LNCAP (cell line): ENCODE data around the gene MAD2L1.

Experiments used
- TF ChIP-seq, protein P1 (sequence below): fragments of 450-650 bp; IDR thresholded peaks from 2 replicates; pipeline ENCODE4 v1.5.1; 2017; ENCODE audit warnings: mild to moderate bottlenecking

MAD2L1 gene

DNA sequence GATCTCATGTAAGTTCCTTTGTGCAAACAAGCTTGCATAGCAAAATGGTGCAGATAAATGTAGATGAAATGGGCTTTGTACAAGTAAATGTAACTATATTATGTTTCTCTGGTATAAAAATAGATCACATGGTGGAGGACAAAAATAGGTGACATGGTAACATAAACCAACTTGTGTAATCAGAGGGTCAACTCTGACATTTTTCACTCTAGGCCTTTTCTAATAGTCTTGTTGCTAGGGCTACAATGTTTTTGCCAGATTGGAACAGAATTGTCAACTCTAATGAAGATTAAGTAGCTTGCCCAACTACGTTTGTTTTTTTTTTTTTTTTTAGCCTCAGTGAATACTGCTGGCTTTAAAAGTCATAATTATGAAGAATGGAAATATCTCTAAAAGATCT is 11.5 kb downstream of the MAD2L1 start:
- TF ChIP-seq, protein P1, sequence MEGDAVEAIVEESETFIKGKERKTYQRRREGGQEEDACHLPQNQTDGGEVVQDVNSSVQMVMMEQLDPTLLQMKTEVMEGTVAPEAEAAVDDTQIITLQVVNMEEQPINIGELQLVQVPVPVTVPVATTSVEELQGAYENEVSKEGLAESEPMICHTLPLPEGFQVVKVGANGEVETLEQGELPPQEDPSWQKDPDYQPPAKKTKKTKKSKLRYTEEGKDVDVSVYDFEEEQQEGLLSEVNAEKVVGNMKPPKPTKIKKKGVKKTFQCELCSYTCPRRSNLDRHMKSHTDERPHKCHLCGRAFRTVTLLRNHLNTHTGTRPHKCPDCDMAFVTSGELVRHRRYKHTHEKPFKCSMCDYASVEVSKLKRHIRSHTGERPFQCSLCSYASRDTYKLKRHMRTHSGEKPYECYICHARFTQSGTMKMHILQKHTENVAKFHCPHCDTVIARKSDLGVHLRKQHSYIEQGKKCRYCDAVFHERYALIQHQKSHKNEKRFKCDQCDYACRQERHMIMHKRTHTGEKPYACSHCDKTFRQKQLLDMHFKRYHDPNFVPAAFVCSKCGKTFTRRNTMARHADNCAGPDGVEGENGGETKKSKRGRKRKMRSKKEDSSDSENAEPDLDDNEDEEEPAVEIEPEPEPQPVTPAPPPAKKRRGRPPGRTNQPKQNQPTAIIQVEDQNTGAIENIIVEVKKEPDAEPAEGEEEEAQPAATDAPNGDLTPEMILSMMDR: no peak

DNA sequence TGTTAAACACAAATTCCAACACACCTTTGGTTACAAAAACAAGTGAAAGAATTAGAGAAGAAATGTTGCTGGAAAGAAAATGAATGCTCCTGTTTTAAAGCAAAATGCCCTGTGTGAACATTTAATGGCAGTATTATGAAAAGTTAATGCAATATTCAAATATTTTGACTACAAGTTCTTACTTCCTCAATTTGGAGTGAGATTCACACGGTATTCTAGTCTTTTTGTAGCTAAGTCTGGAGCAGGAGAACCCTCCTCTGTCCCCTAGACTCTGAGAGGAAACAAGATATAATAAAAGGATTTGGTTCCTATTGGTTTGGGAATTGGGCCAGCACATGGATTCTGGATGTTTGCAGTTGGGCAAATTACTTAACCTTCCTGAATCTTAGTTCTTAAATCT is 12.7 kb downstream of the MAD2L1 start:
- TF ChIP-seq, protein P1: no peak

DNA sequence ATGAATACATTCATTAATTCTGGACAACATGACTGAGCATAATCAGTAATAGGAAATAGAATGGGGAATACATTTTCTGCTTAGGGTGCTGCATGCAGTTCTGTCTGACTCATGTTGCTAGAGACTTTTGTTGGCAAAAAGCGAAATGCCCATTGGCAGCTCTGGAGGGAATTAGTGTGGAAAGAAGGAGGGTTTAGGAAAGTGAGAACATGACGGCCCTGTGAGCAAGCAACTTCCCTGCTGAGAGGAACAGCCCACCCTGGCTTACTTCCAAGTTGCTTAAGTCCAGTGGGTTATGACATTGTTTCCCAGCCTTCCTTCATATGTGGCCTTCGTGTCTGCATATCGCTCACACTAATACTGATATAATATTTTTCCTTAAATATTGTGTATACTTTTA is 13.8 kb downstream of the MAD2L1 start:
- TF ChIP-seq, protein P1: no peak

DNA sequence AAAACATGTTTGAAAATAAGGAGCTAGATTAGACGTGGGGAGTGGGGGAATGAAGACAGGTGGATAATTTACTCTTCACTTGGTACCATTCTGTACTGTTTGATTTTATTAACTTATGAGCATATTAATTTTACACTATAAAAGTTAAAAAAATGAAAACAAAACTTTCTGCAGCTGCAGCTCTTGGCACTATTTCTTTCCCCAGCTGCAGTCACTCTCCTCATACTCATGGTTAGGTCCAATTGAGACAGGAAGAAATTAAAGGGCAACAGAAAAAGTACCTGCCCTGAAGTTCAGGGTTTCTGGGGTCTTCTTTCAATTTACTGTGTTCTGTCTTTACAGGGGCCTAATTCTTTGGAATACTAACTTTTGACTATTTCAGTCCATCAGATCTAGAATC is 15.4 kb downstream of the MAD2L1 start:
- TF ChIP-seq, protein P1: no peak

DNA sequence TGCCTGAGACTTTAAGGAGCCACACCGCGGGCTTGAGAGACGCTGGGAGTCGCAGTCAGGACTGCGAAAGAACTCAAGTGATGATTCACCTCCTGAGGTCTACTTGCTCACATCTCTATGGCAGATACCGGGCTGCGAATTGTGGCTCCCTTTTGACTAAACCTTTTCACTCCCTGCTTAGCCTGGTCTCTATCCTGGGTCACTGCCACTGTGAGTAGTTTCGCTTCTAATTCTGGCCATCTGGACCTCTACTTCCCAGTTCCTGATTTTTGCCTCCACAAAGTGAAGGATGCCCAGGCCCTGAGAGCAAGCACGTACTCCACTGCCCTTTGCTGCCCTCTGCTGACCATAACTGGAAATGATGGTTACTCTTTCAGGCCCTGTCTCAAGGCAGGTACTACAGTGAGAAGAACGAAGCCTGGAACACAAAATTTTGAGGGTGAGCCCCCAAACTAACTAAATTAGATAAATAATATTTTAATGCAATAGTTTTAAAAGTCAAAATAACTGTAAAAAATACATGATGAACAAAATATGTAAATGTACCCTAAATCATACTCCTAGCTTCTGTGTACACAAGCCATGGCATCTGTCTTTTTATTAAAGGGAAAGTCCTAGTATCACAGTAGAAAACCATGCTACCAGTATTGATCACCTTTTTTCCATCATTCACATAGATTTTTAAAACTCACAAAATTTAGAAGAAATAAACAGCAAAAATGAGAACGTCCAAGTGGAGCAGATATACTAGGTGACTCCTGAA is 16.7 kb downstream of the MAD2L1 start:
- TF ChIP-seq, protein P1: peak; percentile 63

DNA sequence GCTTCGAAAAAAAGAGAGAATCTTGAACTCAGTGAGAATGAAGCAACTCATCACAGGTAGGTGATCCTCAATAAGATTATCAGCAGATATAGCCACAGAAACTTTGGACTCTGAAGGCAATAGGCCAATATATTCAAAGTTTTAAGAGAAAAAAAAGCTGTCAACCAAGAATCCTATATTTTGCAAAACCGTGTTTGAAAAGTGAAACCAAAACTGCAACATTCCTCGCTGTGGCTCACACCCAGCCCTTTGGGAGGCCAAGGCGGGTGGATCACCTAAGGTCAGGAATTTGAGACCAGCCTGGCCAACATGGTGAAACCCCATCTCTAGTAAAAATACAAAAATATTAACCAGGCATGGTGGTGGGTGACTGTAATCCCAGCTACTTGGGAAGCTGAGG is 22.8 kb downstream of the MAD2L1 start:
- TF ChIP-seq, protein P1: no peak

DNA sequence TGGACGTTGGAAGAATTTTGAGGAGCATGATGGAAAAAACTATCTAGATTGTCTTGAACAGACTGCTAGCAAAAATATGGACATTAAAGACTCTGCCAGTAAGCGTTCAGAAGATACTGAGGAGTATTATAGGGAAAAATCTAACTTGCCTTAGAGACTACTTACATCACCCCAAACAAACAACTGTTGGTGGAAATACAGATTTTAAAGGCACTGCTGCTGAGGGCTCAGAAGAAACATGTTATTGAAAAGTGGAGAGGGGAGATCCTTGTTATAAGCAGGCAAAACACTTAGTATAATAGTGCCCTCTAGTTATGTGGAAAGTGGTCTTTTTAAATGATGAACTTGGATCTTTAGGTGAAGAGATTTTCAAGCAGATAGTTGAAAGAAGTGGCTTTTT is 29.2 kb downstream of the MAD2L1 start:
- TF ChIP-seq, protein P1: no peak

DNA sequence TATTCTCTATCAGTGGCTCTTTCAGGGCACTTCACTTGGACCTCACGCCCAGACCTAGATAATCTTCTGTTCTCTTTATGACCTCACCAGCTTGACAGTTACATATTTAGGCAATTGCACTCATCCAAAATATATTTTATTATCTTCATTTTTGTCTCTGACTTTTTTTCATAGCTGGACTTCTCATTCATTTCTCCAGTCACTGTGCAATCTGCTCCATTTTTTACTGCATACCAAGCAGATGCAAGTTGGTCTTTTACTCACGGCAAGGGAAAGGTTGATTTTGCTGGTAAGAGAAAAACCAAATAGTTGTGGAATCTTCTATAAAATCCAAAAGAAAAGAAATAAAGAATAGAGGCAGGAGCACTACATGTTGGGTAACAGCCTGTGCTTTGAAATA is 31.7 kb downstream of the MAD2L1 start:
- TF ChIP-seq, protein P1: no peak
